WTC11 (cell line): ENCODE results near the gene APOA1. TPM values are rescaled to one million over a fixed set of nuclear protein-coding genes. Genes with fewer than 3 reads are reported as not detected.

Source experiments
- ATAC-seq: fragments of 200-7000 bp; cut with Tn5 transposase; 2 replicates; pipeline ENCODE4 v1.10.0; 2021; ENCODE audit warnings: mild to moderate bottlenecking, moderate library complexity
- CTCF ChIA-PET: fragments of 300-600 bp; sonication (Branson Sonifier 250); formaldehyde crosslinking; loops from one replicate; lab custom pipeline; 2021; ENCODE audit warnings: antibody characterized with exemption; lab: Charles Lee
- POLR2A ChIA-PET: fragments of 350-600 bp; sonication (Branson Sonifier 250); formaldehyde crosslinking; loops from one replicate; lab custom pipeline; 2021; ENCODE audit warnings: antibody characterized with exemption; lab: Charles Lee
- DNase-seq: peaks from one replicate; pipeline ENCODE4 v3.0.0; 2021; ENCODE audit warnings: low spot score
- H3K27ac Mint-ChIP-seq: 2 replicates; pipeline ENCODE4 v1.8.0; 2021; ENCODE audit warnings: mixed read lengths
- H3K27me3 Mint-ChIP-seq: 2 replicates; pipeline ENCODE4 v1.8.0; 2021; ENCODE audit warnings: low read depth, mild to moderate bottlenecking, moderate library complexity, mixed read lengths
- H3K36me3 Mint-ChIP-seq: 2 replicates; pipeline ENCODE4 v1.8.0; 2021; ENCODE audit warnings: mixed read lengths
- H3K4me1 Mint-ChIP-seq: 2 replicates; pipeline ENCODE4 v1.8.0; 2022; ENCODE audit warnings: mixed read lengths
- H3K4me3 Mint-ChIP-seq: 2 replicates; pipeline ENCODE4 v1.8.0; 2021; ENCODE audit warnings: mild to moderate bottlenecking, moderate library complexity, mixed read lengths
- H3K9me3 Mint-ChIP-seq: 2 replicates; pipeline ENCODE4 v1.8.0; 2021; ENCODE audit warnings: mixed read lengths
- CREB1 ChIP-seq: sonication (generic); formaldehyde crosslinking; IDR thresholded peaks from 2 replicates; pipeline ENCODE4 v1.8.0; 2023; ENCODE audit warnings: mild to moderate bottlenecking, missing genetic modification reagents
- CTCF ChIP-seq: fragments of 200-600 bp; IDR thresholded peaks from 2 replicates; pipeline ENCODE4 v1.8.0; 2022; ENCODE audit warnings: antibody characterized with exemption
- ETV6 ChIP-seq: sonication (generic); formaldehyde crosslinking; IDR thresholded peaks from 2 replicates; pipeline ENCODE4 v1.8.1; 2022; ENCODE audit warnings: mild to moderate bottlenecking, missing genetic modification reagents
- GABPB1 ChIP-seq: sonication (generic); formaldehyde crosslinking; IDR thresholded peaks from 2 replicates; pipeline ENCODE4 v1.8.1; 2023; ENCODE audit warnings: mild to moderate bottlenecking, missing genetic modification reagents
- HMGXB4 ChIP-seq: sonication (generic); formaldehyde crosslinking; IDR thresholded peaks from 2 replicates; pipeline ENCODE4 v1.8.1; 2023; ENCODE audit warnings: mild to moderate bottlenecking, moderate library complexity, missing genetic modification reagents
- MAX ChIP-seq: sonication (generic); formaldehyde crosslinking; IDR thresholded peaks from 2 replicates; pipeline ENCODE4 v1.8.0; 2022; ENCODE audit warnings: mild to moderate bottlenecking, missing genetic modification reagents
- MYBL2 ChIP-seq: sonication (generic); formaldehyde crosslinking; IDR thresholded peaks from 2 replicates; pipeline ENCODE4 v1.8.1; 2023; ENCODE audit warnings: mild to moderate bottlenecking, moderate library complexity, missing genetic modification reagents
- NFATC4 ChIP-seq: fragments of 250-450 bp; sonication (Bioruptor Pico); IDR thresholded peaks from 2 replicates; pipeline ENCODE4 v1.9.0; 2021; ENCODE audit warnings: mild to moderate bottlenecking
- NR3C1 ChIP-seq: sonication (generic); formaldehyde crosslinking; conservative IDR thresholded peaks from 2 replicates; pipeline ENCODE4 v1.8.1; 2023; ENCODE audit warnings: low read depth, mild to moderate bottlenecking, missing genetic modification reagents
- ZNF317 ChIP-seq: sonication (generic); formaldehyde crosslinking; IDR thresholded peaks from 2 replicates; pipeline ENCODE4 v1.8.1; 2023; ENCODE audit warnings: low read depth, mild to moderate bottlenecking, moderate library complexity, missing genetic modification reagents, borderline replicate concordance
- total RNA-seq: library from RNA; stranded (reverse); gene quantifications from 3 replicates; pipeline ENCODE4 v1.2.3, GENCODE V29; 2021
- TF ChIP-seq, protein P1 (sequence below): sonication (generic); formaldehyde crosslinking; IDR thresholded peaks from 2 replicates; pipeline ENCODE4 v1.8.0; 2022; ENCODE audit warnings: mild to moderate bottlenecking, missing genetic modification reagents
- TF ChIP-seq, protein P2 (sequence below): sonication (generic); formaldehyde crosslinking; IDR thresholded peaks from 2 replicates; pipeline ENCODE4 v1.8.0; 2023; ENCODE audit warnings: missing genetic modification reagents, mild to moderate bottlenecking, borderline replicate concordance
- TF ChIP-seq, protein P3 (sequence below): sonication (generic); formaldehyde crosslinking; IDR thresholded peaks from 2 replicates; pipeline ENCODE4 v1.8.1; 2022; ENCODE audit warnings: mild to moderate bottlenecking, moderate library complexity, missing genetic modification reagents

APOA1 gene
- total RNA-seq, 1 experiment from 2014 or later, result 2.1 TPM

DNA sequence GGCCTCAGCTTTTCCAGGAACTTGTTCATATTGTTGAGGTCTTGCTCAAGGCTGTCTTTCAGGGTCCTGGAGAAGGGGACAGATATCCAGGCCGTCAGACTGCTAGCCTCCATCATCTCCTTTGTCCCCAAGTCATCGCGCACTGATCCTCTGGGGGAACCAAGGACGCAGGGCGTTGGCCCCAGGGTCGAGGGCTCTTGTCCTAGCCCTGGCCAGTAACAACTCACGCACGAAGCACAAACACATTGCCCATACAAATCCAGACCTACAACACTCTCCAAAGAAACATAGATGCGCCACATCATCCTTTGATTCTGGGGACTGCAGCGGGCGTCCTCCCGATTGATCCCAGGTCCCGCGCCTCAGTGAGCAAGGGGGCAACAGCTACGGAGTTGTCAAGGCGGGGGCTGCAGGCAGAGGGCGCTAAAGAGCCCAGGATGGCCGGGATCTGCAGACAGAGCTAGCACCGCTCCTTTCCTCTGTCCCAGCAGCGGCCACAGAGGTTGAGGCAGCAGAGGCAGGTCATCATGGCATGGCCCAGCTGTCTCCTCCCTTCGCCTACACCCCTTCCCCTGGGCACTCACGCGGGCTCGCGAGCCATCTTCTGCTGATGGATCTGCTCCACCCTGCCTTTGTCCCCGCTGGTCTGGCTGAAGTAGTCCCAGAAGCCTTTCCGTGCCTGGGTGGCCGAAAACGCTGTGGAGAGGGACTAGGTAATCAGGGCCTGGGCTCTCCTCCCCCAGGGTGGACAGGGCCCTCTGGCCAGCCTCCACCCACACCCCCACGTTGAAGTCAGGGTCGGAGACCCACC is 46.2 kb downstream of the APOA1 start:
- H3K4me3 Mint-ChIP-seq, result peak overlapping the region; percentile 40
- peak; percentile 89 for ATAC-seq
- peak; percentile 95 for DNase-seq
- H3K4me1 Mint-ChIP-seq, result peaks cover 24% of the 10 kb centered on the region
- peaks cover 10% of the 10 kb centered on the region; the same call in 1 of the 2 replicates for H3K36me3 Mint-ChIP-seq
- no peak for TF ChIP-seq CREB1
- no peak for TF ChIP-seq ETV6 (CRISPR knock-in tag)
- TF ChIP-seq GABPB1, result 0 out of 2 replicates have a peak, but pooled peaks have one; percentile 46
- TF ChIP-seq, protein P1, sequence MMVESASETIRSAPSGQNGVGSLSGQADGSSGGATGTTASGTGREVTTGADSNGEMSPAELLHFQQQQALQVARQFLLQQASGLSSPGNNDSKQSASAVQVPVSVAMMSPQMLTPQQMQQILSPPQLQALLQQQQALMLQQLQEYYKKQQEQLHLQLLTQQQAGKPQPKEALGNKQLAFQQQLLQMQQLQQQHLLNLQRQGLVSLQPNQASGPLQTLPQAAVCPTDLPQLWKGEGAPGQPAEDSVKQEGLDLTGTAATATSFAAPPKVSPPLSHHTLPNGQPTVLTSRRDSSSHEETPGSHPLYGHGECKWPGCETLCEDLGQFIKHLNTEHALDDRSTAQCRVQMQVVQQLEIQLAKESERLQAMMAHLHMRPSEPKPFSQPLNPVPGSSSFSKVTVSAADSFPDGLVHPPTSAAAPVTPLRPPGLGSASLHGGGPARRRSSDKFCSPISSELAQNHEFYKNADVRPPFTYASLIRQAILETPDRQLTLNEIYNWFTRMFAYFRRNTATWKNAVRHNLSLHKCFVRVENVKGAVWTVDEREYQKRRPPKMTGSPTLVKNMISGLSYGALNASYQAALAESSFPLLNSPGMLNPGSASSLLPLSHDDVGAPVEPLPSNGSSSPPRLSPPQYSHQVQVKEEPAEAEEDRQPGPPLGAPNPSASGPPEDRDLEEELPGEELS (CRISPR knock-in tag), result no peak
- 0 out of 2 replicates have a peak, but pooled peaks have one; percentile 53 for TF ChIP-seq HMGXB4 (CRISPR knock-in tag)
- peak; percentile 62; the same call in 1 of the 2 replicates for TF ChIP-seq MAX (CRISPR knock-in tag)
- TF ChIP-seq, protein P2, sequence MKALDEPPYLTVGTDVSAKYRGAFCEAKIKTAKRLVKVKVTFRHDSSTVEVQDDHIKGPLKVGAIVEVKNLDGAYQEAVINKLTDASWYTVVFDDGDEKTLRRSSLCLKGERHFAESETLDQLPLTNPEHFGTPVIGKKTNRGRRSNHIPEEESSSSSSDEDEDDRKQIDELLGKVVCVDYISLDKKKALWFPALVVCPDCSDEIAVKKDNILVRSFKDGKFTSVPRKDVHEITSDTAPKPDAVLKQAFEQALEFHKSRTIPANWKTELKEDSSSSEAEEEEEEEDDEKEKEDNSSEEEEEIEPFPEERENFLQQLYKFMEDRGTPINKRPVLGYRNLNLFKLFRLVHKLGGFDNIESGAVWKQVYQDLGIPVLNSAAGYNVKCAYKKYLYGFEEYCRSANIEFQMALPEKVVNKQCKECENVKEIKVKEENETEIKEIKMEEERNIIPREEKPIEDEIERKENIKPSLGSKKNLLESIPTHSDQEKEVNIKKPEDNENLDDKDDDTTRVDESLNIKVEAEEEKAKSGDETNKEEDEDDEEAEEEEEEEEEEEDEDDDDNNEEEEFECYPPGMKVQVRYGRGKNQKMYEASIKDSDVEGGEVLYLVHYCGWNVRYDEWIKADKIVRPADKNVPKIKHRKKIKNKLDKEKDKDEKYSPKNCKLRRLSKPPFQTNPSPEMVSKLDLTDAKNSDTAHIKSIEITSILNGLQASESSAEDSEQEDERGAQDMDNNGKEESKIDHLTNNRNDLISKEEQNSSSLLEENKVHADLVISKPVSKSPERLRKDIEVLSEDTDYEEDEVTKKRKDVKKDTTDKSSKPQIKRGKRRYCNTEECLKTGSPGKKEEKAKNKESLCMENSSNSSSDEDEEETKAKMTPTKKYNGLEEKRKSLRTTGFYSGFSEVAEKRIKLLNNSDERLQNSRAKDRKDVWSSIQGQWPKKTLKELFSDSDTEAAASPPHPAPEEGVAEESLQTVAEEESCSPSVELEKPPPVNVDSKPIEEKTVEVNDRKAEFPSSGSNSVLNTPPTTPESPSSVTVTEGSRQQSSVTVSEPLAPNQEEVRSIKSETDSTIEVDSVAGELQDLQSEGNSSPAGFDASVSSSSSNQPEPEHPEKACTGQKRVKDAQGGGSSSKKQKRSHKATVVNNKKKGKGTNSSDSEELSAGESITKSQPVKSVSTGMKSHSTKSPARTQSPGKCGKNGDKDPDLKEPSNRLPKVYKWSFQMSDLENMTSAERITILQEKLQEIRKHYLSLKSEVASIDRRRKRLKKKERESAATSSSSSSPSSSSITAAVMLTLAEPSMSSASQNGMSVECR (CRISPR knock-in tag), result 0 out of 2 replicates have a peak, but pooled peaks have one; percentile 43
- peak; percentile 94 for TF ChIP-seq CTCF
- H3K27ac Mint-ChIP-seq, result no peak overlapping the region
- H3K9me3 Mint-ChIP-seq, result no peaks in the 10 kb centered on the region
- peaks cover 26% of the 10 kb centered on the region for H3K27me3 Mint-ChIP-seq
- ChIA-PET POLR2A (interaction anchor here (0.5 to 1.2 kb wide), 4 partner anchors 35 to 529 kb away, joined by 3 to 8 read pairs (median 4); partner anchors contain the start of gene SIK3), CTCF (interaction anchor here (0.6 to 8.7 kb wide), 59 partner anchors 9 to 440 kb away, joined by 3 to 358 read pairs (median 5); partner anchors contain the start of genes APOA1, APOA4, APOC3 and BUD13)

DNA sequence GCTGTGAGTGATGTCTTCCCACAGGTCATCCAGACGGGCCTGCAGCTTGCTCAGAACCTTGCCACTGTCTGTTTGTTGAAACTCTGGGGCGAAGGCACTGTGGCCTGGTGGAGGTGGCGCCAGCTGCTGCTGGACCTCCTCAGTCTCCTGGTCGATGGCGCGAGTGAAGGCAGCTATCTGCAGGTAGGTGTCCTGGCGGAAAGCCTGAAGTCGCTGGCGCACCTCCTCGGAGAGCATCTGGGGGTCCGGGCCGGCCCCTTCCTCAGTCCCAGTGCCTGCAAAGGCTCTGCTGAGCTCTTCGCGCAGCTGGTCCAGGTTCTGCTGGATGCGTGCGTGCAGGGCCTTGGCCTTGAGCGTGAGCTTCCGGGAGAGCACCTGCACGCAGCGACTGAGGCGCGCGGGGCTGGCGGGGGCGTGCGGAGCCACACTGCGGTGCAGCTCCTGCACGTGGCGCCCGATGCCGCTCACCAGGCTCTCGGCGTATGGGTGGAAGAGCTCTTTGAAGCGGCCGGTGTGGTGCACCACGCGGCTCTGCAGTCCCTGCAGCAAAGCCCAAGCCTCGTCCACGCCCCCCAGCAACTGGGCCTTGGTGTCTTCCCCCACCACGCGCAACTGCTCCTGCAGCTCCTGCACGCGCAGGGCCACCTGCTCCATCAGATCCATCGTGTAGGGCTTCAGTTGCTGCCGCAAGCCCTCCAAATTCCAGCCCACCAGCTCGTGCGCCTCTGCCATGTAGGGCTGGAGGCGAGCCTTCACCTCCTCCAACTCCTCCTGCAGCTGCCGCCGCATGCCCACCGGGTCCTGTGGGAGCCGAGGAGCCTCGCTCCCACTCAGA is 47.0 kb downstream of the APOA1 start:
- POLR2A ChIA-PET, result interaction anchor here (0.5 to 1.2 kb wide), 3 partner anchors 36 to 530 kb away, joined by 3 to 8 read pairs (median 5); no protein-coding TSS in a partner anchor
- peaks cover 26% of the 10 kb centered on the region for H3K27me3 Mint-ChIP-seq
- H3K36me3 Mint-ChIP-seq, result peaks cover 19% of the 10 kb centered on the region
- peaks cover 24% of the 10 kb centered on the region for H3K4me1 Mint-ChIP-seq
- no peak for ATAC-seq
- no peak overlapping the region for H3K27ac Mint-ChIP-seq
- H3K4me3 Mint-ChIP-seq, result no peak overlapping the region
- no peaks in the 10 kb centered on the region for H3K9me3 Mint-ChIP-seq
- no peak for DNase-seq
- CTCF ChIA-PET, result interaction anchor here (0.5 to 8.7 kb wide), 49 partner anchors 10 to 441 kb away, joined by 3 to 358 read pairs (median 6); partner anchors contain the start of genes APOA1, APOA4, APOC3 and BUD13
- TF ChIP-seq ZNF317 (CRISPR knock-in tag) (no peak), NR3C1 (CRISPR knock-in tag) (no peak), NFATC4 (CRISPR knock-in tag) (no peak), MYBL2 (CRISPR knock-in tag) (no peak)
- TF ChIP-seq, protein P1 (CRISPR knock-in tag), result no peak
- TF ChIP-seq, protein P3, sequence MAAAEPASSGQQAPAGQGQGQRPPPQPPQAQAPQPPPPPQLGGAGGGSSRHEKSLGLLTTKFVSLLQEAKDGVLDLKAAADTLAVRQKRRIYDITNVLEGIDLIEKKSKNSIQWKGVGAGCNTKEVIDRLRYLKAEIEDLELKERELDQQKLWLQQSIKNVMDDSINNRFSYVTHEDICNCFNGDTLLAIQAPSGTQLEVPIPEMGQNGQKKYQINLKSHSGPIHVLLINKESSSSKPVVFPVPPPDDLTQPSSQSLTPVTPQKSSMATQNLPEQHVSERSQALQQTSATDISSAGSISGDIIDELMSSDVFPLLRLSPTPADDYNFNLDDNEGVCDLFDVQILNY (CRISPR knock-in tag), result no peak
- TF ChIP-seq, all 79 proteins: peak for 0
